ENCODE data around the gene ARHGAP28.

Gene ARHGAP28

GRCh38 chr18:6920099-6920955 lies 190.8 kb downstream of the ARHGAP28 start:
- Histone ChIP-seq H3K27me3 (replicated peaks) (no peaks in the 10 kb centered on the region), H3K36me3 (replicated peaks) (no peaks in the 10 kb centered on the region), H3K27ac (no peak overlapping the region), H3K4me3 (ENCODE audit: low read depth, low read length) (no peak overlapping the region)
- DNase-seq, result peak; percentile 86
- peak; percentile 92 for TF ChIP-seq CTCF (IDR thresholded peaks at IDR 0.05; ENCODE audit: low read depth, low read length, missing control alignments)
- in situ Hi-C loops (cut with HindIII; ENCODE audit: low pct_ligation_motif_present, low sequenced_read_pairs), result no loop called here

- Histone ChIP-seq H3K36me3 (replicated peaks) (no peaks in the 10 kb centered on the region), H3K27me3 (replicated peaks) (no peaks in the 10 kb centered on the region), H3K4me3 (ENCODE audit: low read depth, low read length) (no peak overlapping the region), H3K27ac (no peak overlapping the region)
- in situ Hi-C loops (cut with HindIII; ENCODE audit: low pct_ligation_motif_present, low sequenced_read_pairs), result no loop called here
- TF ChIP-seq CTCF (IDR thresholded peaks at IDR 0.05; ENCODE audit: low read depth, low read length, missing control alignments), result no peak
- no peak for DNase-seq
Measured at GRCh38 chr18:6921571-6921970, 192.1 kb downstream of the ARHGAP28 start.

- no peak for TF ChIP-seq CTCF (IDR thresholded peaks at IDR 0.05; ENCODE audit: low read depth, low read length, missing control alignments)
- no peak for DNase-seq
- Histone ChIP-seq H3K36me3 (replicated peaks) (no peaks in the 10 kb centered on the region), H3K27me3 (replicated peaks) (no peaks in the 10 kb centered on the region), H3K27ac (no peak overlapping the region), H3K4me3 (ENCODE audit: low read depth, low read length) (no peak overlapping the region)
- in situ Hi-C loops (cut with HindIII; ENCODE audit: low pct_ligation_motif_present, low sequenced_read_pairs), result no loop called here
Measured at GRCh38 chr18:6923220-6923619, 193.7 kb downstream of the ARHGAP28 start.

GRCh38 chr18:6927153-6927552 lies 197.6 kb downstream of the ARHGAP28 start:
- H3K27me3 ChIP-seq (replicated peaks), result no peaks in the 10 kb centered on the region
- DNase-seq, result no peak
- no peak for TF ChIP-seq CTCF (IDR thresholded peaks at IDR 0.05; ENCODE audit: low read depth, low read length, missing control alignments)
- in situ Hi-C loops (cut with HindIII; ENCODE audit: low pct_ligation_motif_present, low sequenced_read_pairs), result no loop called here
- H3K36me3 ChIP-seq (replicated peaks), result no peaks in the 10 kb centered on the region
- H3K4me3 ChIP-seq (ENCODE audit: low read depth, low read length), result no peak overlapping the region
- no peak overlapping the region for H3K27ac ChIP-seq

GRCh38 chr18:6928359-6928758 lies 198.8 kb downstream of the ARHGAP28 start:
- Histone ChIP-seq H3K27me3 (replicated peaks) (no peaks in the 10 kb centered on the region), H3K36me3 (replicated peaks) (no peaks in the 10 kb centered on the region), H3K4me3 (ENCODE audit: low read depth, low read length) (no peak overlapping the region), H3K27ac (no peak overlapping the region)
- no peak for DNase-seq
- no peak for TF ChIP-seq CTCF (IDR thresholded peaks at IDR 0.05; ENCODE audit: low read depth, low read length, missing control alignments)
- in situ Hi-C loops (cut with HindIII; ENCODE audit: low pct_ligation_motif_present, low sequenced_read_pairs), result no loop called here
